Effector memory CD4-positive, alpha-beta T cell (primary cell): ENCODE results near the gene TTC16.

ENCODE experiments used
- DNase-seq, 3 donors: peaks; one replicate each; pipeline ENCODE4 v3.0.0-alpha.2; 2020
- H3K27ac ChIP-seq: 2 replicates; pipeline ENCODE4 v1.7.0; 2013; ENCODE audit warnings: mild to moderate bottlenecking, low read length, moderate library complexity; ENCODE audit not compliant: insufficient read depth, poor library complexity, severe bottlenecking
- H3K27me3 ChIP-seq: replicated peaks from 2 replicates; pipeline ENCODE4 v1.7.0; 2013; ENCODE audit warnings: mild to moderate bottlenecking, low read length; ENCODE audit not compliant: insufficient read depth, control insufficient read depth, poor library complexity, severe bottlenecking
- H3K36me3 ChIP-seq: 2 replicates; pipeline ENCODE4 v1.7.0; 2013; ENCODE audit warnings: mild to moderate bottlenecking, low read length, moderate library complexity; ENCODE audit not compliant: control insufficient read depth, insufficient read depth
- H3K4me1 ChIP-seq: 2 replicates; pipeline ENCODE4 v1.7.0; 2013; ENCODE audit warnings: low read length, mild to moderate bottlenecking; ENCODE audit not compliant: control insufficient read depth, insufficient read depth, poor library complexity, severe bottlenecking
- H3K4me3 ChIP-seq: 2 replicates; pipeline ENCODE4 v1.7.0; 2013; ENCODE audit warnings: low read length, low read depth, mild to moderate bottlenecking; ENCODE audit not compliant: insufficient read depth, poor library complexity, severe bottlenecking
- H3K9me3 ChIP-seq: 2 replicates; pipeline ENCODE4 v1.7.0; 2013; ENCODE audit warnings: mild to moderate bottlenecking, low read length, moderate library complexity; ENCODE audit not compliant: control insufficient read depth
- total RNA-seq, 3 donors: gene quantifications; one replicate each; lab custom pipeline; 2026; lab: John Stamatoyannopoulos, UW

TTC16 gene, protein sequence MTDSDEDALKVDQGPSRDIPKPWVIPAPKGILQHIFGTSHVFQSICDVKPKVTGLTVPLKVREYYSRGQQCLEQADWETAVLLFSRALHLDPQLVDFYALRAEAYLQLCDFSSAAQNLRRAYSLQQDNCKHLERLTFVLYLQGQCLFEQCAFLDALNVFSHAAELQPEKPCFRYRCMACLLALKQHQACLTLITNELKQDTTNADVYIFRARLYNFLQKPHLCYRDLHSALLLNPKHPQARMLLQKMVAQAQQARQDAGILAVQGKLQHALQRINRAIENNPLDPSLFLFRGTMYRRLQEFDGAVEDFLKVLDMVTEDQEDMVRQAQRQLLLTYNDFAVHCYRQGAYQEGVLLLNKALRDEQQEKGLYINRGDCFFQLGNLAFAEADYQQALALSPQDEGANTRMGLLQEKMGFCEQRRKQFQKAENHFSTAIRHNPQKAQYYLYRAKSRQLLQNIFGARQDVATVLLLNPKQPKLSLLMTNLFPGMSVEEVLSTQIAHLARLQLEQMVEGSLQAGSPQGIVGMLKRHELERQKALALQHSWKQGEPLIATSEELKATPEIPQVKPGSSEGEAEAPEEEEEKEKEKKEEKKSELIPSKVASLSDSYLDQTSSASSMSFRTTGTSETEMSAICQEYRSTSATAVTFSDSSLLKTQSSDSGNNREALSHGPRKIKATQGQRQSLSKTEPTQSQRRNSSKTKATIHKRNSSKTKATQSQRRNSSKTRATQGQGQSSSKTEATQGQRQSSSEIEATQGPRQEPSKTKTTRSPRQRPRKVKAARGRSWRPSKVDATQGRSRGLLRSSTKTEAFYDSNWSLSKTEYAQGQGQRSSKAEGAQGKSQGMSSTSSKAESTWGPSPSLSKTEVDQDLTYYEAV
- total RNA-seq = 13.7 to 19.2 (median 18.9) reads per million in 3 donors

DNA sequence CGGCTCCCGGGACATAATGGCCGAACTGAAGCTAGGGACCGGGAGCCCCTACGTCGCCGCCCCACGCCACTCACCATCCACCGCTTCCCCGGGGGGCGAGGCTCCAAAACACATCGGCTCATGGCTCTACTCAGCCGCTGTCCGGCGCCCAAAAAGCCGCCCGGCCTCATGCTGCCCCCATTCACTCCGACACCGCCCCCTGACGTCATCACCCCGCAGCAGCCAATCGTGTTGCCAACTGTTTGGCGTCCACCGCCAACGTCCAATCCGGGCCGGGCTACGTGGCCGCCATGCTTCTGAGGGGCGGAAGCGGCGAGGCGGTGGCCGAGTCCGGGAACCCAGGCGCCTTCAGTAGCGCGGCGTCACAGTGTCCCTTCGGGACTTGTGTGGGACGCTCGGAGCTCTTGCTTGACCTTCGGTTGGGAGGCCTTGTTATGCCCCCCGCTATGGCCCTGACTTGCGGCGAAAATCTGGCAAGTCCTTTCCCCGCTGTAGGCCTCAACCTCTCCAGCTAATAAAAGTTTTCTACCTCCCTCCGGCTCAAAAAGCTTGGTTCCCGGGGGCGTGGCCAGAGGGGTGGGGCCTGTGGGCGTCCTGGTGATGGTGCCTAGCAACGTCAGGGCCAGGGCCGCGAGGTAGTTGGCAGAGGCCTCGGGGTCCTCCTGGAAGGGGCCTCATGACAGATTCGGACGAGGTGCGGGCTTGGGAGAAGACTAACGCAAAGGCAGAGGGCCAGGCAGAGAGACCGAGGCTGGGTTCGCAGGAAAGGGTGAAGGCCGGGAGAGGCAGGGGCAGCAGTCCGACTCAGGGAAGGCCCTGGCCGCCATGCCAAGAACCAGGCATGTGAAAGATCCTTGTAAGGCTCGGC lies at the start of gene TTC16, which contains the start of gene PTRH1:
TTC16 (plus strand) TSS at position 610 of the 868 bp plus-strand sequence; CDS start at position 677, 67 bp downstream.
PTRH1 (minus strand) TSS at position 194 of the 868 bp plus-strand sequence; CDS start at position 170, 24 bp downstream.
- H3K4me1 ChIP-seq = peaks cover 30% of the 10 kb centered on the region
- peak within 1 kb of the TSS; percentile 91 for H3K4me3 ChIP-seq
- no peaks in the 10 kb centered on the region for H3K27me3 ChIP-seq
- DNase-seq = peak; percentile 91 to 97 (median 92)
- H3K36me3 ChIP-seq = no peaks in the 10 kb centered on the region
- no peaks in the 10 kb centered on the region for H3K9me3 ChIP-seq
- peak within 1 kb of the TSS; percentile 66 for H3K27ac ChIP-seq

DNA sequence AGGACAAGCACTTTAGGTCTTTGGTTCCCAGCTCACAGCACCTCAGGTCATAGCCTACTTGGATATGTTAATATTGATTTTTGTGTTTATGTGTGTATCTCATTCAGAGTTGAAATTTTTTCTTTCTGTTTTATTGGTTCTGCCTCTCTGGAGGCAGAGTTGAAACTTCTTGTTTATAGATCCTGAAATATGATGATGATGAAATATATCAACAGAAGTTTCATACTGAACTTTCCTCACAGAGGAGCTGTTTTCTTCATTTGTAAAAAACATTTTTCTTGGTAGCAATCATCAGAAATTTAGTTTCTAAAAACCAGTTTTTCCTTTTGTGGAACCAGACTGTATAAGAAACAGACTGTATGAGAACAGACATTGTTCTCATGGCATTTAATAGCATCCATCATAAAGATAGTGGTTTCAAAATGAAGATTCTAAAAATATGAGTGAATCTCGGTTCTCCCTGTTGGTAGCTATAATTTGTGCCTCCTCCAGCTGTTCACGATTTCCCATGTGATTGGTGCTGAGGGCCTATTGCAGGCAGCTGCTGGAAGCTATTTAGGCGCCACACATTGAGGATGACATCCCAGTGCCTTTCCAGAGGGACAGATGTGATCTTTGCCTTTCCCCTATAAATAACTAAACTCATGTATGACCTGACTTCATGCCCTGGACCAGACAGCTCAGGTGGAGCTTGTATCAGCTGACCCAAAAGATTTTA lies 48.6 kb upstream of the TTC16 start:
- Histone ChIP-seq H3K27ac (no peak overlapping the region), H3K36me3 (no peaks in the 10 kb centered on the region), H3K4me1 (no peaks in the 10 kb centered on the region), H3K9me3 (no peaks in the 10 kb centered on the region), H3K27me3 (no peaks in the 10 kb centered on the region), H3K4me3 (no peak overlapping the region)
- no peak for DNase-seq

DNA sequence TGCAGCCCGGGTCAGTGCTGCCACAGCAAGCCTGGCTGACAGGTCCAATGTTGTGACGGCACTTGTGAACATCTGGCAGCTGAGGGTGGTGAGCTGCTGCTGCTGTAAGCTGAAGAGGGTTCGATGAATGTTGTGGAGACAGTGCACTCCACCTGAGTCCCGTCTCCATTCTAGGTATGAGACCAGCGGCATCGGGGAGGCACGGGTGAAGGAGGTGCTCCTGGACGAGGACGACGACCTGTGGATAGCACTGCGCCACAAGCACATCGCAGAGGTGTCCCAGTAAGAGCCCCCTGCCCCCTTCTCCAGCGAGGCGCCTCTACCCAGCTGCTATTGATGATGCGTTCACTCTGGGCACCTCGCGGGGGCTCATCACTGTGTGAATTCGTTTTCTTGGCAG lies 48.0 kb upstream of the TTC16 start:
- H3K4me3 ChIP-seq = no peak overlapping the region
- no peak for DNase-seq
- no peak overlapping the region for H3K27ac ChIP-seq
- no peaks in the 10 kb centered on the region for H3K4me1 ChIP-seq
- no peaks in the 10 kb centered on the region for H3K27me3 ChIP-seq
- no peaks in the 10 kb centered on the region for H3K36me3 ChIP-seq
- H3K9me3 ChIP-seq = no peaks in the 10 kb centered on the region

DNA sequence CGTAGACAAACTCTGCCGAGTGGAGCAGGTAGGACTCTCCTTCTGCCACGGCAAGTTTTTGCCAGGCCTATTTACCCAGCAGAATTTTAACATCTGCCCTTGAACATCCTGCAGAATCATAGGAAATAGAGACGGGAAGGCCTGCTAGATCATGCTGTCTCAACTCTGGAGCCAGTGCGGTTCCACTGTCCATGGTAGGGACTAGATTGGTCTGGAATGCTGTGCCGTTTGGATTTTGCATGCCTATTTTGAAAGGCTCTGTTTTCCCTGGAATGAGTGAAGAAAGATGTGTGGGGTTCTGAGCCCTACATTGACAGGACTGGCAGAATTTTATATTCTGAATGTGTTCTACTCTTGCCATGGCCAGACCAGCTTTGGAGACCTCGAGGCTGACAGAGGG lies 42.6 kb upstream of the TTC16 start:
- Histone ChIP-seq H3K36me3 (peaks cover 1% of the 10 kb centered on the region), H3K27me3 (no peaks in the 10 kb centered on the region)

DNA sequence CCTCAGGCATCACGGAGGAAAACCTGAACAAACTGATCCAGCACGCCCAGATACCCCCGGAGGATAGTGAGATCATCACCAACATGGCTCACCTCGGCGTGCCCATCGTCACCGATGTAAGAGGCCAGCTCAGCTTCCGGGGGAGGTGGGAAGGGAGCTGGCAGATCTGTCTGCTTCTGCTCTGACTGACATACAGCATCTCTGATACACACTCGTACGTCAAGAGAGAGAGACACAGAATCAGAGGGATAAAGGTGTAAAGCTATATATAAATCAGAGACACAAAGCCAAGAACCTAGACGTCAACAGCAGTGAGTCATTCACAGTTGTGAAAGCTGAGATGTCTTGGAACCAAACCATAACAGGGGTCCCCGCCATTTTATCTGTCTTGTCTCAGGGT lies 39.2 kb upstream of the TTC16 start:
- H3K4me1 ChIP-seq = no peaks in the 10 kb centered on the region
- H3K36me3 ChIP-seq = peaks cover 2% of the 10 kb centered on the region
- no peaks in the 10 kb centered on the region for H3K9me3 ChIP-seq
- DNase-seq = no peak
- no peak overlapping the region for H3K4me3 ChIP-seq
- no peaks in the 10 kb centered on the region for H3K27me3 ChIP-seq
- no peak overlapping the region for H3K27ac ChIP-seq

More for the DNA sequence above, 42.6 kb upstream of the TTC16 start:
- no peaks in the 10 kb centered on the region for H3K9me3 ChIP-seq
- no peaks in the 10 kb centered on the region for H3K4me1 ChIP-seq
- H3K4me3 ChIP-seq = no peak overlapping the region
- DNase-seq = no peak
- no peak overlapping the region for H3K27ac ChIP-seq

DNA sequence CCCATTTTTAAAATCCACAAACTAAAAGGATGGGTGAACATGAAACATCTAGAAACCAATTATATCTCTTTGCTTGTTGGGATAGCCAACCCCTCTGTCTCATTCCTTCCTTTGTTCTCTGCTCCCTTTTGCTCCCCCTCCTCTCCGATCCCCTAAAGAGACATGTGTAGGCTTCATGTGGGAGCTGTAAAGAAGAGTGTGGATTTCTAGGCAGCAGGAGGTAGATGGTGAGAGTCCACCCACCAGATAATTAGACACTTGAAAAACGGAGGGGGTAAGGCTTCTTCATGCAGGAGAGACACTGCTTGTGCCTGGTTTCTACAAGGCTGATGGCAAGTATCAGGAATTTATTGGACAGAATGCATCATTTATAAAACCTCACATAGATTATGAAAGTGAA lies 36.4 kb upstream of the TTC16 start:
- H3K4me3 ChIP-seq = no peak overlapping the region
- no peak for DNase-seq
- no peaks in the 10 kb centered on the region for H3K27me3 ChIP-seq
- no peak overlapping the region for H3K27ac ChIP-seq
- H3K4me1 ChIP-seq = no peaks in the 10 kb centered on the region
- no peaks in the 10 kb centered on the region for H3K9me3 ChIP-seq
- H3K36me3 ChIP-seq = peaks cover 2% of the 10 kb centered on the region

DNA sequence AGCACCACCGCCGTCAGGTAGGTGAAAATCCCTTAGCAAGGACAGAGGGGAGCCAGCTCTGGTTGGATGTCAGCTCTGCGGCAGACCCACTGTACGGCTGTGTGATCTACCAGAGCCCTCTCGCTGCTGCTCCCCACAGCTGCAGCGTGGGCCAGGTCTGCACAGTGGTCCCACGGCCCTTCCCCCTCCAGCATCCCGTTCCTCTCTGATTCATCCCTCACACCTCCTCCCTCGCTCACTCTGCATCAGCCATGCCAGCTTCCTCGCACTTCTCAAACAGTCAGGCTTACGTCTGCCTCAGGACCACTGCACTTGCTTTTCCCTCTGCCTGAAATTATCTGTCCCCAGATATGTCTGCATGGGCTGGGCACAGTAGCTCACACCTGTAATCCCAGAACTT lies 35.7 kb upstream of the TTC16 start:
- Histone ChIP-seq H3K36me3 (peaks cover 2% of the 10 kb centered on the region), H3K27ac (no peak overlapping the region), H3K4me1 (no peaks in the 10 kb centered on the region), H3K4me3 (no peak overlapping the region), H3K27me3 (no peaks in the 10 kb centered on the region), H3K9me3 (no peaks in the 10 kb centered on the region)
- no peak for DNase-seq

DNA sequence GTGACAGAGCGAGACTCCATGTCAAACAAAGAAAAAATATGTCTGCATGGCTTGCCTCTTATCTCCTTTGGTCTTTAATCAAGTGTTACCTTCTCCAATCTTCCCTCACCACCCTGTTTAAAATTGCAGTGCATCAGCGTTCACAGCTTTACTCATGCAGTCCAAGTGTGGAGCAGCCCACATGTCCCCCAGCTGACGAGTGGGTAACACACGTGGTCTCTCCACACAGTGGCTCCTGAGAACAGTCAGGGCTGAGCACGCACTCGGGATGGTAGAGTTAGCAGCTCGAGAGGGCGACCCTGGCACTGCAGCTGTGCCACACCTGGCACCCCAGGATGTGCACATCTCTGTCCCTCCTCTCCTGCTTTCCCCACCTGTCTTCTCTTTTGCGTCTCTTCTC lies 35.0 kb upstream of the TTC16 start:
- H3K36me3 ChIP-seq = peaks cover 2% of the 10 kb centered on the region

More for the DNA sequence above, 35.0 kb upstream of the TTC16 start:
- no peaks in the 10 kb centered on the region for H3K4me1 ChIP-seq
- H3K4me3 ChIP-seq = no peak overlapping the region
- H3K27me3 ChIP-seq = no peaks in the 10 kb centered on the region
- H3K9me3 ChIP-seq = no peaks in the 10 kb centered on the region
- no peak overlapping the region for H3K27ac ChIP-seq
- no peak for DNase-seq
